ENCODE data around the gene TIMM23.
"Not testable (repeated sequence)": the region's sequence is repeated elsewhere in the genome, so short reads cannot be mapped to it uniquely, and the experiment has no call there.

Gene TIMM23

DNA sequence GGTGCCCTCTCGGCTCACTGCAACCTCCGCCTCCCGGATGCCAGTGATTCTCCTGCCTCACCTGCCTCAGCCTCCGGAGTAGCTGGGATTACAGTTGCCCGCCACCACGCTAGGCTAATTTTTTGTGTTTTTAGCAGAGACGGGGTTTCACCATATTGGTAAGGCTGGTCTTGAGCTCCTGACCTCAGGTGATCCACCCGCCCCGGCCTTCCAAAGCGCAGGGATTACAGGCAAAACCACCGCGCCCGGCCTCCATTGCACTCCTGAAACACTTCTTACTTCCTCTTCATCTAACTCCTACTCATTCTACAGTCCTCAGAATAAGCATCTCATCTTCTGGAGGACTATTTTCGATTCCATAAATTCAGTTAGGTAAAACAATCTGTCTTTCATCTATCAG is 1.3 kb upstream of the TIMM23 start:
- H3K4me1 ChIP-seq (ENCODE audit: control insufficient read depth in 1 of 2, insufficient read depth in 1 of 2, low read depth in 1 of 2, low read length in 1 of 2): peaks cover 10 to 18% of the 10 kb centered on the region in 2 experiments

DNA sequence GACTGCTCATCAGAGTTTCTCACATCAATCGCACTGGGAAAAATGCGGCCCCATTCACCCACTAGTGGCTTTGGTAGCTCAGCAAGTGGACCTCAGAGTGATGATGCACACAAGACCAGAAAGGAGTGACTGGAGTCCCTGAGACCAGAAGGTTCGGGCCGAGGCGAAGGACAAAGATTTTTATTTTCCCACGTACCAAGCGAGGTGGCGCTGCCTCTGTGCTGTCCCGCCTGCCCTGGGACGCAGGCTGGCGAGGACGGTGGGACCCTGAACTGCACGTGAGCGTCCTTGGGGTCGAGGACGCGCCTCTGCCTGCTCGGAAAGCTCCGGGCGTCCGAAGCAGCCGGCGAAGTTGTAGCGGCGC is 565 bp upstream of the TIMM23 start:
- H3K27me3 ChIP-seq, H3K9me3 ChIP-seq, H3K36me3 ChIP-seq: not testable (repeated sequence)
- peaks cover 10 to 18% of the 10 kb centered on the region in 2 experiments for H3K4me1 ChIP-seq (ENCODE audit: control insufficient read depth in 1 of 2, insufficient read depth in 1 of 2, low read depth in 1 of 2, low read length in 1 of 2)
- peak overlapping the region; percentile 77 to 83 for H3K4me3 ChIP-seq (ENCODE audit: low read depth in 1 of 2, low read length in 1 of 2)
- peak overlapping the region; percentile 72 for H3K27ac ChIP-seq

More for the DNA sequence above, 1.3 kb upstream of the TIMM23 start:
- not testable (repeated sequence) for H3K9me3 ChIP-seq, H3K36me3 ChIP-seq, H3K27ac ChIP-seq, H3K27me3 ChIP-seq
- H3K4me3 ChIP-seq (ENCODE audit: low read depth in 1 of 2, low read length in 1 of 2): peak overlapping the region; percentile 77 to 83

GRCh38 chr10:45972813-45973169 is 502 bp downstream of the TIMM23 start:
- not testable (repeated sequence) for H3K9me3 ChIP-seq, H3K36me3 ChIP-seq, H3K27me3 ChIP-seq
- Histone ChIP-seq H3K27ac (peak overlapping the region; percentile 72), H3K4me1 (ENCODE audit: control insufficient read depth in 1 of 2, insufficient read depth in 1 of 2, low read depth in 1 of 2, low read length in 1 of 2) (peaks cover 10 to 18% of the 10 kb centered on the region in 2 experiments), H3K4me3 (ENCODE audit: low read depth in 1 of 2, low read length in 1 of 2) (peak overlapping the region; percentile 77 to 83)

DNA sequence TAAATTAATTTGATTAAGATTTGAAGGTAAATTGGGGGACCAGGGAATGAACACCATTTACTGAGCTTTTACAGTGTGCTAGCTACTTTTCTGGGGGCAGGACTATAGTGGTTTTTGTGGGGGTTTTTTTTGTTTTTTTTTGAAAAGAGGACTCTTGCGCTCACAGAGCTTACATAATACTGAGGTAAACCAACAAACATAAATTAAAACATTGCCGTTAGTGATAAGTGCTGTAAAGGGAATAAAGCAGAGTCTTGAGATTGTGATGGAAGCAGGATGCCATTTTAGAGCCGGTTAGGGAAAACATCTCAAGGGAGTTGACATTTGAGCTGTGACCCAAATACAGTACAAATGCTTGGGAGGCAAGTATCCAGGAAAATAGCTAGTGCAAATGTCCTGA is 1.8 kb downstream of the TIMM23 start:
- H3K9me3 ChIP-seq; H3K4me3 ChIP-seq (ENCODE audit: low read depth in 1 of 2, low read length in 1 of 2); H3K27me3 ChIP-seq; H3K27ac ChIP-seq; H3K36me3 ChIP-seq: not testable (repeated sequence)
- H3K4me1 ChIP-seq (ENCODE audit: control insufficient read depth in 1 of 2, insufficient read depth in 1 of 2, low read depth in 1 of 2, low read length in 1 of 2): peaks cover 10 to 18% of the 10 kb centered on the region in 2 experiments

GRCh38 chr10:45978554-45978953 is 6.3 kb downstream of the TIMM23 start:
- H3K36me3 ChIP-seq: not testable (repeated sequence)

GRCh38 chr10:45981367-45981766 is 9.1 kb downstream of the TIMM23 start:
- not testable (repeated sequence) for H3K27me3 ChIP-seq; H3K4me3 ChIP-seq (ENCODE audit: low read depth in 1 of 2, low read length in 1 of 2); H3K4me1 ChIP-seq (ENCODE audit: control insufficient read depth in 1 of 2, insufficient read depth in 1 of 2, low read depth in 1 of 2, low read length in 1 of 2); H3K36me3 ChIP-seq; H3K9me3 ChIP-seq; H3K27ac ChIP-seq

More at GRCh38 chr10:45978554-45978953, 6.3 kb downstream of the TIMM23 start:
- H3K27ac ChIP-seq; H3K9me3 ChIP-seq; H3K27me3 ChIP-seq; H3K4me1 ChIP-seq (ENCODE audit: control insufficient read depth in 1 of 2, insufficient read depth in 1 of 2, low read depth in 1 of 2, low read length in 1 of 2); H3K4me3 ChIP-seq (ENCODE audit: low read depth in 1 of 2, low read length in 1 of 2): not testable (repeated sequence)

DNA sequence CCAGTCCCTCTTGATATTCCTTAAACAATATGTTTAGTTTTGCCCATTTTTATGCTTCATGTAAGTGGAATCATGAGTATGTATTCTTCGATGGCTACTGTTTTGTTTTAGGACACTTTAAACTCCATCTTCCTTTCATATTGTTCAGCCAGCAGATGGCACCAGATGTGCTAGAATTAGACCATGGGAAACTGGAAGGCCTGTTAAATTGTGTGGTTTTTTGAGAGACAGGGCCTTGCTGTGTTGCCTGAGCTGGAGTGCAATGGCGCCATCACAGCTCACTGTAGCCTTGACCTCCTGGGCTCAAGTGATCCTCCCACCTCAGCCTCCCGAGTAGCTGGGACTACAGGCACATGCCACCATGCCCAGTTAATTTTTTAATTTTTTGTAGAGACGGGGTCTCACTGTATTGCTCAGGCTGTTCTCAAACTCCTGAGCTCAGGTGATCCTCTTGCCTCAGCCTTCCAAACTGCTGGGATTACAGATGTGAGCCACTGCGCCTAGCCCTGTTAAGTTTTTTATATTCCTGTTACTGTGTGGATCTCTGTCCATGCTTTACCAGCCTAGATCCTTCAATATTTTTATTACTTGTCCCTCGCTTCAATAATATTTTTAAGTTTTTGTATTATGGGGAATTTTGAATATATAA is 11.4 kb downstream of the TIMM23 start:
- H3K27ac ChIP-seq; H3K4me3 ChIP-seq (ENCODE audit: low read depth in 1 of 2, low read length in 1 of 2); H3K36me3 ChIP-seq; H3K4me1 ChIP-seq (ENCODE audit: control insufficient read depth in 1 of 2, insufficient read depth in 1 of 2, low read depth in 1 of 2, low read length in 1 of 2); H3K9me3 ChIP-seq; H3K27me3 ChIP-seq: not testable (repeated sequence)
- TF ChIP-seq, protein P1, sequence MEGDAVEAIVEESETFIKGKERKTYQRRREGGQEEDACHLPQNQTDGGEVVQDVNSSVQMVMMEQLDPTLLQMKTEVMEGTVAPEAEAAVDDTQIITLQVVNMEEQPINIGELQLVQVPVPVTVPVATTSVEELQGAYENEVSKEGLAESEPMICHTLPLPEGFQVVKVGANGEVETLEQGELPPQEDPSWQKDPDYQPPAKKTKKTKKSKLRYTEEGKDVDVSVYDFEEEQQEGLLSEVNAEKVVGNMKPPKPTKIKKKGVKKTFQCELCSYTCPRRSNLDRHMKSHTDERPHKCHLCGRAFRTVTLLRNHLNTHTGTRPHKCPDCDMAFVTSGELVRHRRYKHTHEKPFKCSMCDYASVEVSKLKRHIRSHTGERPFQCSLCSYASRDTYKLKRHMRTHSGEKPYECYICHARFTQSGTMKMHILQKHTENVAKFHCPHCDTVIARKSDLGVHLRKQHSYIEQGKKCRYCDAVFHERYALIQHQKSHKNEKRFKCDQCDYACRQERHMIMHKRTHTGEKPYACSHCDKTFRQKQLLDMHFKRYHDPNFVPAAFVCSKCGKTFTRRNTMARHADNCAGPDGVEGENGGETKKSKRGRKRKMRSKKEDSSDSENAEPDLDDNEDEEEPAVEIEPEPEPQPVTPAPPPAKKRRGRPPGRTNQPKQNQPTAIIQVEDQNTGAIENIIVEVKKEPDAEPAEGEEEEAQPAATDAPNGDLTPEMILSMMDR (IDR thresholded peaks at IDR 0.05): peak; percentile 51

DNA sequence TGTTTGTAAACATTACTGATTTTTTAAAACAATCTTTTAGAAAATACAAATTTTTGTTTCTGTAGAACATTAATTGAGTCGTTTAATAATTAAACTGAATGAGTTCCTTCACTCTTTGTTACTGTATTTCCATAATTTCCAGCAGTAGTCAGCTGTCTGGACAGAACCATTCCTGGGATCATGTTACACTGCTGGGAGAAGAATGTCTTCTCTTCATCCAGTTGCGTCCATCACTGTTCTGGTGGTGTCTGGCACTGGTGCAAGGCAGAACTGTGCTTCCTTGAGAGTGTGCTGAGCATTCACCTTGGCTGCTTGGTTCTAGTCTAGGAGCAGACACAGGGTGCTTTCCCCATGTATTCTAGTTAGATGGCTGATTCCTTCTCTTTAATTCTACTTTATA is 12.2 kb downstream of the TIMM23 start:
- H3K4me1 ChIP-seq (ENCODE audit: control insufficient read depth in 1 of 2, insufficient read depth in 1 of 2, low read depth in 1 of 2, low read length in 1 of 2); H3K36me3 ChIP-seq; H3K27ac ChIP-seq; H3K4me3 ChIP-seq (ENCODE audit: low read depth in 1 of 2, low read length in 1 of 2); H3K9me3 ChIP-seq; H3K27me3 ChIP-seq: not testable (repeated sequence)

GRCh38 chr10:45985590-45985989 is 13.3 kb downstream of the TIMM23 start:
- not testable (repeated sequence) for H3K4me1 ChIP-seq (ENCODE audit: control insufficient read depth in 1 of 2, insufficient read depth in 1 of 2, low read depth in 1 of 2, low read length in 1 of 2); H3K27ac ChIP-seq; H3K4me3 ChIP-seq (ENCODE audit: low read depth in 1 of 2, low read length in 1 of 2); H3K36me3 ChIP-seq; H3K27me3 ChIP-seq; H3K9me3 ChIP-seq

GRCh38 chr10:45997557-45997956 is 25.3 kb downstream of the TIMM23 start:
- peaks cover 24% of the 10 kb centered on the region for H3K36me3 ChIP-seq
- TF ChIP-seq, protein P1 (IDR thresholded peaks at IDR 0.05): no peak
- H3K27me3 ChIP-seq: no peaks in the 10 kb centered on the region
- no peaks in the 10 kb centered on the region for H3K4me1 ChIP-seq (ENCODE audit: control insufficient read depth in 1 of 2, insufficient read depth in 1 of 2, low read depth in 1 of 2, low read length in 1 of 2)
- no peaks in the 10 kb centered on the region for H3K9me3 ChIP-seq
- H3K27ac ChIP-seq: no peak overlapping the region
- no peak overlapping the region for H3K4me3 ChIP-seq (ENCODE audit: low read depth in 1 of 2, low read length in 1 of 2)
